ENCODE data around the gene GALNT11.

Gene GALNT11

DNA sequence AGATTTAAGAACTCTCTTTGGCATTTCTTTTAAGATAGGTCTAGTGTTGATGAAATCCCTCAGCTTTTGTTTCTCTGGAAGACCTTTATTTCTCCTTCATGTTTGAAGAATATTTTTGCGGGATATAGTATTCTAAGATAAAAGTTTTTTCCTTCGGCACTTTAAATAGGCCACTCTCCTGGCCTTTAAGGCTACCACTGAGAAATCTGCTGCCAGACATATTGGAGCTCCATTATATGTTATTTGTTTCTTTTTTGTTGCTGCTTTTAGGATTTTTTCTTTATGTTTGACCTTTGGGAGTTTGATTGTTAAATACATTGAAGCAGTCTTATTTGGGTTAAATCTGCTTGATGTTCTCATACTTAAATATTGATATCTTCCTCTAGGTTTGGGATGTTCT, 22.6 kb downstream of the GALNT11 start:
- Histone ChIP-seq H3K18ac (ENCODE audit: low read depth in 1 of 2, low read length in 2 of 2) (no peak overlapping the region), H2BK5ac (ENCODE audit: low read depth, low read length, poor library complexity, severe bottlenecking) (no peak overlapping the region), H2AK5ac (ENCODE audit: low read length, severe bottlenecking) (no peak overlapping the region), H3K4me2 (ENCODE audit: low read length, poor library complexity, severe bottlenecking) (no peak overlapping the region), H3K4ac (ENCODE audit: low read depth in 1 of 2, low read length in 2 of 2) (no peak overlapping the region), H2BK15ac (ENCODE audit: low read depth, poor library complexity, severe bottlenecking) (no peak overlapping the region), H3K4me3 (ENCODE audit: insufficient read depth in 1 of 2, low read depth in 1 of 2, low read length in 2 of 2) (no peak overlapping the region), H3K27ac (ENCODE audit: low read length, poor library complexity, severe bottlenecking) (no peak overlapping the region), H2BK120ac (ENCODE audit: low read depth, low read length) (no peak overlapping the region), H3K36me3 (ENCODE audit: control insufficient read depth in 1 of 2, insufficient read depth in 2 of 2, low read depth in 1 of 2, low read length in 2 of 2) (no peaks in the 10 kb centered on the region), H3K4me1 (ENCODE audit: control insufficient read depth, insufficient read depth, low read depth, low read length) (peaks cover 4% of the 10 kb centered on the region), H3K14ac (ENCODE audit: low read length in 2 of 2) (no peak overlapping the region), H4K91ac (ENCODE audit: low read length) (no peak overlapping the region), H3K79me1 (replicated peaks; ENCODE audit: low read length, poor library complexity, severe bottlenecking) (peaks cover 23% of the 10 kb centered on the region), H3K27me3 (ENCODE audit: control insufficient read depth in 1 of 2, insufficient read depth in 1 of 2, low read length in 2 of 2) (no peaks in the 10 kb centered on the region), H2BK12ac (ENCODE audit: low read length in 2 of 2) (no peak overlapping the region), H3K23ac (ENCODE audit: low read length in 2 of 2) (no peak overlapping the region), H3K9me3 (ENCODE audit: control insufficient read depth, low read length) (no peaks in the 10 kb centered on the region), H2AFZ (ENCODE audit: low read depth, low read length) (no peak overlapping the region), H4K8ac (ENCODE audit: low read length) (no peak overlapping the region), H3K9ac (ENCODE audit: low read length) (no peak overlapping the region)
- no peak for DNase-seq
- no CpG with 5 or more reads among the region's 2 CpGs for WGBS

GRCh38 chr7:152050547-152050971, 25.1 kb downstream of the GALNT11 start:
- Histone ChIP-seq H3K9me3 (ENCODE audit: control insufficient read depth, low read length) (no peaks in the 10 kb centered on the region), H3K4ac (ENCODE audit: low read depth in 1 of 2, low read length in 2 of 2) (no peak overlapping the region), H2BK12ac (ENCODE audit: low read length in 2 of 2) (no peak overlapping the region), H3K4me2 (ENCODE audit: low read length, poor library complexity, severe bottlenecking) (no peak overlapping the region), H3K36me3 (ENCODE audit: control insufficient read depth in 1 of 2, insufficient read depth in 2 of 2, low read depth in 1 of 2, low read length in 2 of 2) (no peaks in the 10 kb centered on the region), H3K27ac (ENCODE audit: low read length, poor library complexity, severe bottlenecking) (no peak overlapping the region), H3K23ac (ENCODE audit: low read length in 2 of 2) (no peak overlapping the region), H2AFZ (ENCODE audit: low read depth, low read length) (no peak overlapping the region), H2AK5ac (ENCODE audit: low read length, severe bottlenecking) (no peak overlapping the region), H2BK120ac (ENCODE audit: low read depth, low read length) (no peak overlapping the region), H3K4me1 (ENCODE audit: control insufficient read depth, insufficient read depth, low read depth, low read length) (peaks cover 7% of the 10 kb centered on the region), H2BK5ac (ENCODE audit: low read depth, low read length, poor library complexity, severe bottlenecking) (no peak overlapping the region), H4K91ac (ENCODE audit: low read length) (no peak overlapping the region), H3K27me3 (ENCODE audit: control insufficient read depth in 1 of 2, insufficient read depth in 1 of 2, low read length in 2 of 2) (no peaks in the 10 kb centered on the region), H3K9ac (ENCODE audit: low read length) (no peak overlapping the region), H2BK15ac (ENCODE audit: low read depth, poor library complexity, severe bottlenecking) (no peak overlapping the region), H3K18ac (ENCODE audit: low read depth in 1 of 2, low read length in 2 of 2) (no peak overlapping the region), H3K4me3 (ENCODE audit: insufficient read depth in 1 of 2, low read depth in 1 of 2, low read length in 2 of 2) (no peak overlapping the region), H3K79me1 (replicated peaks; ENCODE audit: low read length, poor library complexity, severe bottlenecking) (peaks cover 22% of the 10 kb centered on the region), H3K14ac (ENCODE audit: low read length in 2 of 2) (no peak overlapping the region), H4K8ac (ENCODE audit: low read length) (no peak overlapping the region)
- WGBS, result 90% methylated on average over 2 of the region's 4 CpGs
- no peak for DNase-seq

- Histone ChIP-seq H2BK5ac (ENCODE audit: low read depth, low read length, poor library complexity, severe bottlenecking) (no peak overlapping the region), H3K4ac (ENCODE audit: low read depth in 1 of 2, low read length in 2 of 2) (no peak overlapping the region), H2BK15ac (ENCODE audit: low read depth, poor library complexity, severe bottlenecking) (no peak overlapping the region), H3K23ac (ENCODE audit: low read length in 2 of 2) (no peak overlapping the region), H3K18ac (ENCODE audit: low read depth in 1 of 2, low read length in 2 of 2) (no peak overlapping the region), H3K14ac (ENCODE audit: low read length in 2 of 2) (no peak overlapping the region), H3K27me3 (ENCODE audit: control insufficient read depth in 1 of 2, insufficient read depth in 1 of 2, low read length in 2 of 2) (no peaks in the 10 kb centered on the region), H2AFZ (ENCODE audit: low read depth, low read length) (no peak overlapping the region), H3K27ac (ENCODE audit: low read length, poor library complexity, severe bottlenecking) (no peak overlapping the region), H3K4me1 (ENCODE audit: control insufficient read depth, insufficient read depth, low read depth, low read length) (peaks cover 7% of the 10 kb centered on the region), H4K8ac (ENCODE audit: low read length) (no peak overlapping the region), H2AK5ac (ENCODE audit: low read length, severe bottlenecking) (no peak overlapping the region), H3K9ac (ENCODE audit: low read length) (no peak overlapping the region), H3K4me2 (ENCODE audit: low read length, poor library complexity, severe bottlenecking) (no peak overlapping the region), H4K91ac (ENCODE audit: low read length) (no peak overlapping the region), H2BK12ac (ENCODE audit: low read length in 2 of 2) (no peak overlapping the region), H2BK120ac (ENCODE audit: low read depth, low read length) (no peak overlapping the region), H3K36me3 (ENCODE audit: control insufficient read depth in 1 of 2, insufficient read depth in 2 of 2, low read depth in 1 of 2, low read length in 2 of 2) (peaks cover 0 to 3% of the 10 kb centered on the region in 2 experiments), H3K9me3 (ENCODE audit: control insufficient read depth, low read length) (no peaks in the 10 kb centered on the region), H3K4me3 (ENCODE audit: insufficient read depth in 1 of 2, low read depth in 1 of 2, low read length in 2 of 2) (no peak overlapping the region), H3K79me1 (replicated peaks; ENCODE audit: low read length, poor library complexity, severe bottlenecking) (peaks cover 26% of the 10 kb centered on the region)
- DNase-seq, result no peak
- WGBS, result no CpG with 5 or more reads among the region's 3 CpGs
Measured at GRCh38 chr7:152051968-152052367, 26.5 kb downstream of the GALNT11 start.

- no peak overlapping the region for H4K8ac ChIP-seq (ENCODE audit: low read length)
- peaks cover 7% of the 10 kb centered on the region for H3K4me1 ChIP-seq (ENCODE audit: control insufficient read depth, insufficient read depth, low read depth, low read length)
- no peaks in the 10 kb centered on the region for H3K9me3 ChIP-seq (ENCODE audit: control insufficient read depth, low read length)
- H3K18ac ChIP-seq (ENCODE audit: low read depth in 1 of 2, low read length in 2 of 2), result no peak overlapping the region
- H3K27me3 ChIP-seq (ENCODE audit: control insufficient read depth in 1 of 2, insufficient read depth in 1 of 2, low read length in 2 of 2), result no peaks in the 10 kb centered on the region
- H2BK12ac ChIP-seq (ENCODE audit: low read length in 2 of 2), result no peak overlapping the region
- DNase-seq, result no peak
- no peak overlapping the region for H2BK5ac ChIP-seq (ENCODE audit: low read depth, low read length, poor library complexity, severe bottlenecking)
- H2BK120ac ChIP-seq (ENCODE audit: low read depth, low read length), result no peak overlapping the region
- no peak overlapping the region for H3K9ac ChIP-seq (ENCODE audit: low read length)
- H2AK5ac ChIP-seq (ENCODE audit: low read length, severe bottlenecking), result no peak overlapping the region
- H3K36me3 ChIP-seq (ENCODE audit: control insufficient read depth in 1 of 2, insufficient read depth in 2 of 2, low read depth in 1 of 2, low read length in 2 of 2), result peaks cover 0 to 3% of the 10 kb centered on the region in 2 experiments
- no peak overlapping the region for H4K91ac ChIP-seq (ENCODE audit: low read length)
- no peak overlapping the region for H3K23ac ChIP-seq (ENCODE audit: low read length in 2 of 2)
- no peak overlapping the region for H3K4me3 ChIP-seq (ENCODE audit: insufficient read depth in 1 of 2, low read depth in 1 of 2, low read length in 2 of 2)
- no peak overlapping the region for H3K4ac ChIP-seq (ENCODE audit: low read depth in 1 of 2, low read length in 2 of 2)
- H3K27ac ChIP-seq (ENCODE audit: low read length, poor library complexity, severe bottlenecking), result no peak overlapping the region
- peaks cover 26% of the 10 kb centered on the region for H3K79me1 ChIP-seq (replicated peaks; ENCODE audit: low read length, poor library complexity, severe bottlenecking)
- H2AFZ ChIP-seq (ENCODE audit: low read depth, low read length), result no peak overlapping the region
- no peak overlapping the region for H3K4me2 ChIP-seq (ENCODE audit: low read length, poor library complexity, severe bottlenecking)
- WGBS, result 66% methylated on average over 4 of the region's 4 CpGs
- no peak overlapping the region for H3K14ac ChIP-seq (ENCODE audit: low read length in 2 of 2)
- no peak overlapping the region for H2BK15ac ChIP-seq (ENCODE audit: low read depth, poor library complexity, severe bottlenecking)
Measured at GRCh38 chr7:152052771-152053170, 27.3 kb downstream of the GALNT11 start.
